HepG2 (cell line): ENCODE results near the gene HOXA9. TPM values are rescaled to one million over a fixed set of nuclear protein-coding genes. Genes with fewer than 3 reads are reported as not detected.

ENCODE experiments used
- ARID2 ChIP-seq: sonication (generic); formaldehyde crosslinking; IDR thresholded peaks from 2 replicates; pipeline ENCODE4 v1.8.1; 2022; ENCODE audit warnings: mild to moderate bottlenecking, missing genetic modification reagents, borderline replicate concordance
- FOSL1 ChIP-seq: sonication (generic); formaldehyde crosslinking; IDR thresholded peaks from 2 replicates; pipeline ENCODE4 v1.9.0; 2021; ENCODE audit warnings: missing genetic modification reagents, borderline replicate concordance
- FOXA1 ChIP-seq, 2 experiments: fragments of 450-650 bp in 1 of 2; sonication (generic) in 1 of 2; formaldehyde crosslinking in 1 of 2; IDR thresholded peaks; 2 replicates each; pipeline versions ENCODE4 v1.4.0 to v1.6.1; 2016 to 2020; ENCODE audit warnings: missing genetic modification reagents in 1 of 2
- GFI1 ChIP-seq: sonication (generic); formaldehyde crosslinking; IDR thresholded peaks from 2 replicates; pipeline ENCODE4 v1.5.0; 2020; ENCODE audit warnings: missing genetic modification reagents, mild to moderate bottlenecking, borderline replicate concordance
- HNF4A ChIP-seq: sonication (generic); formaldehyde crosslinking; IDR thresholded peaks from 2 replicates; pipeline ENCODE4 v1.4.0; 2020; ENCODE audit warnings: missing genetic modification reagents
- PLSCR1 ChIP-seq: sonication (generic); formaldehyde crosslinking; IDR thresholded peaks from 2 replicates; pipeline ENCODE4 v1.5.0; 2020; ENCODE audit warnings: missing genetic modification reagents, mild to moderate bottlenecking, borderline replicate concordance
- RBM22 ChIP-seq: fragments of 200-400 bp; formaldehyde crosslinking; optimal IDR thresholded peaks from 2 replicates; pipeline ENCODE3; 2017; ENCODE audit warnings: mild to moderate bottlenecking, low read length, moderate library complexity
- REPIN1 ChIP-seq: sonication (generic); formaldehyde crosslinking; IDR thresholded peaks from 2 replicates; pipeline ENCODE4 v1.8.0; 2022; ENCODE audit warnings: missing genetic modification reagents, low read depth, mild to moderate bottlenecking, borderline replicate concordance
- SNRNP70 ChIP-seq: fragments of 200-400 bp; formaldehyde crosslinking; IDR thresholded peaks from 2 replicates; pipeline ENCODE4 v1.6.1; 2017; ENCODE audit warnings: mild to moderate bottlenecking, low read depth, low read length, moderate library complexity
- SYNCRIP ChIP-seq: fragments of 200-400 bp; formaldehyde crosslinking; IDR thresholded peaks from 2 replicates; pipeline ENCODE4 v1.6.1; 2018; ENCODE audit warnings: mild to moderate bottlenecking, low read depth, low read length; ENCODE audit not compliant: insufficient read depth
- TCF12 ChIP-seq, 2 experiments: fragments of 450-650 bp in 1 of 2; sonication (generic) in 1 of 2; formaldehyde crosslinking in 1 of 2; IDR thresholded peaks; 2 replicates each; pipeline versions ENCODE4 v1.6.1 to v1.8.0; 2017 to 2022; ENCODE audit warnings: antibody characterized with exemption in 1 of 2, mild to moderate bottlenecking in 1 of 2, missing genetic modification reagents in 1 of 2, moderate library complexity in 1 of 2
- ZMYM2 ChIP-seq: sonication (generic); formaldehyde crosslinking; IDR thresholded peaks from 2 replicates; pipeline ENCODE4 v1.8.0; 2022; ENCODE audit warnings: mild to moderate bottlenecking, missing genetic modification reagents
- ZNF143 ChIP-seq: sonication (generic); formaldehyde crosslinking; IDR thresholded peaks from 2 replicates; pipeline ENCODE4 v1.4.0; 2020; ENCODE audit warnings: missing genetic modification reagents
- ZNF296 ChIP-seq: sonication (generic); formaldehyde crosslinking; conservative IDR thresholded peaks from 2 replicates; pipeline ENCODE4 v1.5.0; 2020; ENCODE audit warnings: mild to moderate bottlenecking, missing genetic modification reagents
- ZNF33A ChIP-seq: sonication (generic); formaldehyde crosslinking; IDR thresholded peaks from 2 replicates; pipeline ENCODE4 v1.5.1; 2020; ENCODE audit warnings: missing genetic modification reagents, mild to moderate bottlenecking, moderate library complexity, borderline replicate concordance
- ZNF33B ChIP-seq: sonication (generic); formaldehyde crosslinking; IDR thresholded peaks from 2 replicates; pipeline ENCODE4 v1.5.1; 2020; ENCODE audit warnings: mild to moderate bottlenecking, missing genetic modification reagents
- ZNF354B ChIP-seq: sonication (generic); formaldehyde crosslinking; IDR thresholded peaks from 2 replicates; pipeline ENCODE4 v1.8.0; 2022; ENCODE audit warnings: mild to moderate bottlenecking, missing genetic modification reagents
- ZNF615 ChIP-seq: sonication (generic); formaldehyde crosslinking; IDR thresholded peaks from 2 replicates; pipeline ENCODE4 v1.5.0; 2020; ENCODE audit warnings: mild to moderate bottlenecking, missing genetic modification reagents, borderline replicate concordance
- ZNF768 ChIP-seq: sonication (generic); formaldehyde crosslinking; IDR thresholded peaks from 2 replicates; pipeline ENCODE4 v1.4.0; 2020; ENCODE audit warnings: missing genetic modification reagents
- ZNF784 ChIP-seq: sonication (generic); formaldehyde crosslinking; IDR thresholded peaks from 2 replicates; pipeline ENCODE4 v1.5.1; 2020; ENCODE audit warnings: missing genetic modification reagents, mild to moderate bottlenecking, borderline replicate concordance
- ZNF839 ChIP-seq: sonication (generic); formaldehyde crosslinking; IDR thresholded peaks from 2 replicates; pipeline ENCODE4 v1.4.0; 2020; ENCODE audit warnings: missing genetic modification reagents, mild to moderate bottlenecking, borderline replicate concordance
- ZNF878 ChIP-seq: sonication (generic); formaldehyde crosslinking; IDR thresholded peaks from 2 replicates; pipeline ENCODE4 v1.8.1; 2023; ENCODE audit warnings: mild to moderate bottlenecking, missing genetic modification reagents, moderate library complexity
- polyA plus RNA-seq, 8 experiments: library from polyadenylated mRNA; depleted of rRNA in 3 of 8; stranded (reverse) in 7 of 8; unstranded in 1 of 8; fragments of >200 nt; fragmentation: Illumina TruSeq in 4 of 8; extraction: Trizol in 4 of 8; gene quantifications; 2 replicates each; pipeline versions ENCODE4 v1.2.1 to v1.2.3, GENCODE V29; 2011 to 2016; ENCODE audit warnings: low read depth in 4 of 8, missing spikeins in 1 of 8, mixed read lengths in 1 of 8; ENCODE audit not compliant: insufficient read depth in 1 of 8
- total RNA-seq, 5 experiments: library from RNA; depleted of rRNA; stranded (reverse); fragments of >200 nt; fragmentation: Illumina TruSeq; extraction: Trizol; gene quantifications; 2 replicates each; pipeline ENCODE4 v1.2.3, GENCODE V29; 2016; ENCODE audit warnings: low read depth in 1 of 5
- TF ChIP-seq, protein P1 (sequence below): sonication (generic); formaldehyde crosslinking; IDR thresholded peaks from 2 replicates; pipeline ENCODE4 v1.8.1; 2023; ENCODE audit warnings: missing genetic modification reagents, mild to moderate bottlenecking, borderline replicate concordance
- TF ChIP-seq, protein P2 (sequence below): IDR thresholded peaks from 2 replicates; pipeline ENCODE4 v1.6.1; 2016
- TF ChIP-seq, protein P3 (sequence below): sonication (generic); formaldehyde crosslinking; IDR thresholded peaks from 2 replicates; pipeline ENCODE4 v1.4.0; 2020; ENCODE audit warnings: missing genetic modification reagents, borderline replicate concordance

Gene HOXA9
- total and polyA plus RNA-seq, 2 of the 13 experiments (the other 11 are each of a cell fraction or from before 2014, with no cell fraction given): not detected

GRCh38 chr7:27123007-27123476, 42.3 kb downstream of the HOXA9 start (continued):
- TF ChIP-seq ZNF296 (CRISPR knock-in tag) (no peak), ZNF768 (CRISPR knock-in tag) (no peak), GFI1 (CRISPR knock-in tag) (peak; percentile 28; the same call in 1 of the 2 replicates), ZMYM2 (CRISPR knock-in tag) (no peak), SYNCRIP (no peak), TCF12 (IDR thresholded peaks at IDR 0.05) (no peak), TCF12 (CRISPR knock-in tag; IDR thresholded peaks at IDR 0.05) (no peak), HNF4A (CRISPR knock-in tag) (no peak), REPIN1 (CRISPR knock-in tag) (no peak), ZNF33A (CRISPR knock-in tag) (no peak), FOSL1 (no peak), ZNF354B (CRISPR knock-in tag) (no peak), ZNF784 (CRISPR knock-in tag) (no peak), SNRNP70 (no peak), FOXA1 (IDR thresholded peaks at IDR 0.05) (no peak), FOXA1 (CRISPR knock-in tag; IDR thresholded peaks at IDR 0.05) (no peak), PLSCR1 (CRISPR knock-in tag) (no peak), ZNF878 (CRISPR knock-in tag) (no peak), ZNF143 (CRISPR knock-in tag) (no peak), ZNF33B (no peak), ZNF839 (no peak), RBM22 (no peak), ARID2 (CRISPR knock-in tag) (0 out of 2 replicates have a peak, but pooled peaks have one; percentile 20), ZNF615 (no peak)
- TF ChIP-seq, protein P1, sequence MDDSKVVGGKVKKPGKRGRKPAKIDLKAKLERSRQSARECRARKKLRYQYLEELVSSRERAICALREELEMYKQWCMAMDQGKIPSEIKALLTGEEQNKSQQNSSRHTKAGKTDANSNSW (CRISPR knock-in tag): no peak
- TF ChIP-seq, protein P2, sequence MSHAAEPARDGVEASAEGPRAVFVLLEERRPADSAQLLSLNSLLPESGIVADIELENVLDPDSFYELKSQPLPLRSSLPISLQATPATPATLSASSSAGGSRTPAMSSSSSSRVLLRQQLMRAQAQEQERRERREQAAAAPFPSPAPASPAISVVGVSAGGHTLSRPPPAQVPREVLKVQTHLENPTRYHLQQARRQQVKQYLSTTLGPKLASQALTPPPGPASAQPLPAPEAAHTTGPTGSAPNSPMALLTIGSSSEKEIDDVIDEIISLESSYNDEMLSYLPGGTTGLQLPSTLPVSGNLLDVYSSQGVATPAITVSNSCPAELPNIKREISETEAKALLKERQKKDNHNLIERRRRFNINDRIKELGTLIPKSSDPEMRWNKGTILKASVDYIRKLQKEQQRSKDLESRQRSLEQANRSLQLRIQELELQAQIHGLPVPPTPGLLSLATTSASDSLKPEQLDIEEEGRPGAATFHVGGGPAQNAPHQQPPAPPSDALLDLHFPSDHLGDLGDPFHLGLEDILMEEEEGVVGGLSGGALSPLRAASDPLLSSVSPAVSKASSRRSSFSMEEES: no peak
- TF ChIP-seq, protein P3, sequence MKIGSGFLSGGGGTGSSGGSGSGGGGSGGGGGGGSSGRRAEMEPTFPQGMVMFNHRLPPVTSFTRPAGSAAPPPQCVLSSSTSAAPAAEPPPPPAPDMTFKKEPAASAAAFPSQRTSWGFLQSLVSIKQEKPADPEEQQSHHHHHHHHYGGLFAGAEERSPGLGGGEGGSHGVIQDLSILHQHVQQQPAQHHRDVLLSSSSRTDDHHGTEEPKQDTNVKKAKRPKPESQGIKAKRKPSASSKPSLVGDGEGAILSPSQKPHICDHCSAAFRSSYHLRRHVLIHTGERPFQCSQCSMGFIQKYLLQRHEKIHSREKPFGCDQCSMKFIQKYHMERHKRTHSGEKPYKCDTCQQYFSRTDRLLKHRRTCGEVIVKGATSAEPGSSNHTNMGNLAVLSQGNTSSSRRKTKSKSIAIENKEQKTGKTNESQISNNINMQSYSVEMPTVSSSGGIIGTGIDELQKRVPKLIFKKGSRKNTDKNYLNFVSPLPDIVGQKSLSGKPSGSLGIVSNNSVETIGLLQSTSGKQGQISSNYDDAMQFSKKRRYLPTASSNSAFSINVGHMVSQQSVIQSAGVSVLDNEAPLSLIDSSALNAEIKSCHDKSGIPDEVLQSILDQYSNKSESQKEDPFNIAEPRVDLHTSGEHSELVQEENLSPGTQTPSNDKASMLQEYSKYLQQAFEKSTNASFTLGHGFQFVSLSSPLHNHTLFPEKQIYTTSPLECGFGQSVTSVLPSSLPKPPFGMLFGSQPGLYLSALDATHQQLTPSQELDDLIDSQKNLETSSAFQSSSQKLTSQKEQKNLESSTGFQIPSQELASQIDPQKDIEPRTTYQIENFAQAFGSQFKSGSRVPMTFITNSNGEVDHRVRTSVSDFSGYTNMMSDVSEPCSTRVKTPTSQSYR (CRISPR knock-in tag): no peak
